ENCODE results near the gene TNFAIP3.
"Not testable (repeated sequence)": the region's sequence is repeated elsewhere in the genome, so short reads cannot be mapped to it uniquely, and the experiment has no call there.

GRCh38 chr6:137884910-137885229 lies 17.8 kb downstream of the TNFAIP3 start:
- TF ChIP-seq CTCF, POLR2A (IDR thresholded peaks at IDR 0.05): not testable (repeated sequence)

All from uterus (tissue), 2 donors.